IMR-90 (cell line): Measurements from ENCODE around the gene RSRC1. TPM values are rescaled to one million over a fixed set of nuclear protein-coding genes. Genes with fewer than 3 reads are reported as not detected.

Experiments used
- ATAC-seq: fragments of 200-7000 bp; cut with Tn5 transposase; 2 replicates; pipeline ENCODE4 v1.9.1; 2020; ENCODE audit warnings: low read depth, mild to moderate bottlenecking, moderate library complexity
- BruUV-seq: library from RNA; stranded (reverse); fragments of 400-500 nt; replicated peaks from 2 replicates; lab custom pipeline; 2021; lab: Mats Ljungman, UMichigan
- CTCF ChIA-PET: fragments of 300-600 bp; formaldehyde crosslinking; extraction: SDS; loops from one replicate; lab custom pipeline; 2021; ENCODE audit warnings: antibody characterized with exemption; lab: Yijun Ruan, JAX
- POLR2A ChIA-PET: fragments of 300-600 bp; sonication (Branson Sonifier 250); formaldehyde crosslinking; loops from one replicate; lab custom pipeline; 2022; ENCODE audit warnings: antibody characterized with exemption; ENCODE audit not compliant: unreplicated experiment; lab: Charles Lee
- DNase-seq: peaks from one replicate; pipeline ENCODE4 v3.0.0; 2013
- H2AFZ ChIP-seq: replicated peaks from 2 replicates; pipeline ENCODE3; 2013; ENCODE audit warnings: low read length, mild to moderate bottlenecking; ENCODE audit not compliant: poor library complexity
- H2AK5ac ChIP-seq: 2 replicates; pipeline ENCODE4 v1.6.1; 2013; ENCODE audit warnings: low read depth, low read length, inconsistent platforms
- H2AK9ac ChIP-seq: replicated peaks from 2 replicates; pipeline ENCODE3; 2013; ENCODE audit warnings: mild to moderate bottlenecking, low read depth, low read length, moderate library complexity; ENCODE audit not compliant: poor library complexity
- H2BK120ac ChIP-seq: 2 replicates; pipeline ENCODE4 v1.6.1; 2013; ENCODE audit warnings: low read depth, low read length, inconsistent platforms
- H2BK15ac ChIP-seq: 3 replicates; pipeline ENCODE4 v1.6.1; 2013; ENCODE audit warnings: low read depth, low read length, inconsistent platforms
- H2BK20ac ChIP-seq: 2 replicates; pipeline ENCODE4 v1.6.1; 2013; ENCODE audit warnings: low read depth, mild to moderate bottlenecking, inconsistent platforms, low read length, moderate library complexity
- H2BK5ac ChIP-seq: 2 replicates; pipeline ENCODE4 v1.6.1; 2013; ENCODE audit warnings: mild to moderate bottlenecking, low read depth, low read length, inconsistent platforms; ENCODE audit not compliant: poor library complexity, severe bottlenecking
- H3K14ac ChIP-seq: replicated peaks from 2 replicates; pipeline ENCODE4 v1.6.1; 2013; ENCODE audit warnings: low read depth, low read length, inconsistent platforms
- H3K18ac ChIP-seq: 2 replicates; pipeline ENCODE4 v1.6.1; 2013; ENCODE audit warnings: low read depth, low read length, control low read depth
- H3K23ac ChIP-seq: 2 replicates; pipeline ENCODE4 v1.6.1; 2013; ENCODE audit warnings: low read depth, low read length, inconsistent platforms
- H3K27ac ChIP-seq: 2 replicates; pipeline ENCODE4 v1.5.1; 2013; ENCODE audit warnings: mild to moderate bottlenecking, control low read depth, low read length; ENCODE audit not compliant: insufficient read depth
- H3K27me3 ChIP-seq: 2 replicates; pipeline ENCODE4 v1.6.1; 2013; ENCODE audit warnings: low read length; ENCODE audit not compliant: control insufficient read depth, insufficient read depth
- H3K36me3 ChIP-seq: 2 replicates; pipeline ENCODE4 v1.6.1; 2013; ENCODE audit warnings: low read length, mixed read lengths; ENCODE audit not compliant: control insufficient read depth, insufficient read depth
- H3K4ac ChIP-seq: 2 replicates; pipeline ENCODE4 v1.6.1; 2013; ENCODE audit warnings: low read depth, low read length, inconsistent platforms
- H3K4me1 ChIP-seq: 2 replicates; pipeline ENCODE4 v1.6.1; 2013; ENCODE audit warnings: low read length, mixed read lengths; ENCODE audit not compliant: control insufficient read depth, insufficient read depth
- H3K4me2 ChIP-seq: 2 replicates; pipeline ENCODE4 v1.6.1; 2013; ENCODE audit warnings: low read depth, mild to moderate bottlenecking, control low read depth, low read length, moderate library complexity
- H3K4me3 ChIP-seq: 2 replicates; pipeline ENCODE4 v1.5.1; 2013; ENCODE audit warnings: low read depth, mild to moderate bottlenecking, control low read depth, low read length, moderate library complexity; ENCODE audit not compliant: insufficient read depth
- H3K56ac ChIP-seq: 2 replicates; pipeline ENCODE4 v1.6.1; 2013; ENCODE audit warnings: low read length, inconsistent platforms; ENCODE audit not compliant: insufficient read depth; ENCODE audit errors: extremely low read depth
- H3K79me1 ChIP-seq, 2 experiments: 2 replicates each; pipeline ENCODE4 v1.6.1; 2013; ENCODE audit warnings: low read length in 2 of 2, inconsistent platforms in 1 of 2, low read depth in 1 of 2
- H3K9ac ChIP-seq: 2 replicates; pipeline ENCODE4 v1.6.1; 2013; ENCODE audit warnings: low read depth, low read length, control low read depth
- H3K9me1 ChIP-seq: 2 replicates; pipeline ENCODE4 v1.6.1; 2013; ENCODE audit warnings: low read length, inconsistent platforms; ENCODE audit not compliant: insufficient read depth
- H3K9me3 ChIP-seq: 2 replicates; pipeline ENCODE4 v1.6.1; 2013; ENCODE audit warnings: low read length; ENCODE audit not compliant: control insufficient read depth, insufficient read depth
- H4K20me1 ChIP-seq: 2 replicates; pipeline ENCODE4 v1.6.1; 2013; ENCODE audit warnings: low read length, inconsistent platforms; ENCODE audit not compliant: insufficient read depth
- H4K5ac ChIP-seq: 2 replicates; pipeline ENCODE4 v1.6.1; 2013; ENCODE audit warnings: mild to moderate bottlenecking, low read depth, low read length, control low read depth
- H4K8ac ChIP-seq, 2 experiments: 2 replicates each; pipeline ENCODE4 v1.6.1; 2013; ENCODE audit warnings: low read depth in 2 of 2, low read length in 2 of 2, control low read depth in 1 of 2, inconsistent platforms in 1 of 2
- H4K91ac ChIP-seq: 2 replicates; pipeline ENCODE4 v1.6.1; 2013; ENCODE audit warnings: low read depth, low read length, inconsistent platforms; ENCODE audit not compliant: insufficient read depth
- CEBPB ChIP-seq: IDR thresholded peaks from 2 replicates; pipeline ENCODE4 v1.6.1; 2012; ENCODE audit warnings: low read depth, low read length, improper control_type of control experiment
- CTCF ChIP-seq: conservative IDR thresholded peaks from 2 replicates; pipeline ENCODE4 v1.5.1; 2012; ENCODE audit warnings: mild to moderate bottlenecking, low read depth, low read length, improper control_type of control experiment
- ELK1 ChIP-seq: fragments of 150-350 bp; IDR thresholded peaks from 2 replicates; pipeline ENCODE4 v1.6.1; 2016; ENCODE audit warnings: low read depth, mild to moderate bottlenecking, low read length, moderate library complexity, borderline replicate concordance
- MAFK ChIP-seq: IDR thresholded peaks from 2 replicates; pipeline ENCODE4 v1.6.1; 2012; ENCODE audit warnings: low read depth, low read length, improper control_type of control experiment
- NFE2L2 ChIP-seq: fragments of 150-350 bp; IDR thresholded peaks from 2 replicates; pipeline ENCODE4 v1.6.1; 2016; ENCODE audit warnings: low read depth, mild to moderate bottlenecking, low read length
- POLR2A ChIP-seq: IDR thresholded peaks from 2 replicates; pipeline ENCODE4 v1.6.1; 2012; ENCODE audit warnings: mild to moderate bottlenecking, low read depth, low read length
- RFX5 ChIP-seq: IDR thresholded peaks from 2 replicates; pipeline ENCODE4 v1.8.0; 2012; ENCODE audit warnings: low read depth, mild to moderate bottlenecking, low read length, moderate library complexity
- USF2 ChIP-seq: fragments of 150-350 bp; IDR thresholded peaks from 2 replicates; pipeline ENCODE4 v1.6.1; 2017; ENCODE audit warnings: mild to moderate bottlenecking, antibody characterized with exemption, low read length, low read depth
- WGBS, 2 experiments: methylation state at CpG; one replicate each; pipeline versions ENCODE4 v1.1.5 to v1.1.7; 2013; ENCODE audit warnings: missing lambda C conversion rate in 2 of 2; ENCODE audit not compliant: insufficient read length in 1 of 2; ENCODE audit errors: extremely low coverage in 2 of 2; 5-methylcytosine and 5-hydroxymethylcytosine counted together
- dilution Hi-C: fragments of 300-500 bp; cut with HindIII; formaldehyde crosslinking; loops from one replicate; pipeline ENCODE4 v1.14.3; 2018; ENCODE audit warnings: low sequenced_read_pairs; ENCODE audit not compliant: unreplicated experiment
- in situ Hi-C: fragments of 300-500 bp; cut with MboI; formaldehyde crosslinking; loops from 3 replicates; pipeline ENCODE4 v1.14.3; 2019; ENCODE audit warnings: low sequenced_read_pairs, inconsistent platforms, mixed read lengths
- intact Hi-C: fragments of 100-400 bp; cut with micrococcal nuclease; formaldehyde crosslinking; loops from 2 replicates; pipeline ENCODE4 v1.10.0; 2022
- polyA plus RNA-seq, 3 experiments: library from polyadenylated mRNA; depleted of rRNA; stranded (reverse); fragments of >200 nt; gene quantifications; 2 replicates each; pipeline ENCODE4 v1.2.3, GENCODE V29; 2012; ENCODE audit warnings: low replicate concordance in 1 of 3
- total RNA-seq: library from RNA; depleted of rRNA; stranded (reverse); fragments of >200 nt; gene quantifications from 2 replicates; pipeline ENCODE4 v1.2.3, GENCODE V29; 2012

Gene RSRC1
- total and polyA plus RNA-seq, 2 of the 4 experiments (the other 2 are of a cell fraction) = 3.8 to 41.8 TPM

- ATAC-seq = no peak
Measured at GRCh38 chr3:158330870-158331269, 221.0 kb downstream of the RSRC1 start.

More at GRCh38 chr3:158330870-158331269, 221.0 kb downstream of the RSRC1 start:
- in situ Hi-C loops (no loop called here), dilution Hi-C loops (no loop called here), intact Hi-C loops (no loop called here)
- TF ChIP-seq USF2 (no peak), MAFK (no peak), CEBPB (no peak), RFX5 (no peak), CTCF (no peak), NFE2L2 (no peak), POLR2A (no peak), ELK1 (no peak)
- Histone ChIP-seq H2BK15ac (no peak overlapping the region), H2AK9ac (no peak overlapping the region), H3K56ac (no peak overlapping the region), H3K36me3 (no peaks in the 10 kb centered on the region), H4K5ac (no peak overlapping the region), H3K4me2 (no peak overlapping the region), H3K4me1 (no peaks in the 10 kb centered on the region), H4K91ac (no peak overlapping the region), H2BK20ac (no peak overlapping the region), H2AK5ac (no peak overlapping the region), H4K8ac (no peak overlapping the region), H3K4ac (no peak overlapping the region), H3K27me3 (no peaks in the 10 kb centered on the region), H3K9me3 (no peaks in the 10 kb centered on the region), H3K4me3 (no peak overlapping the region), H3K18ac (no peak overlapping the region), H2AFZ (no peak overlapping the region), H3K9ac (no peak overlapping the region), H3K23ac (no peak overlapping the region), H3K27ac (no peak overlapping the region), H4K20me1 (no peaks in the 10 kb centered on the region), H2BK120ac (no peak overlapping the region), H3K14ac (no peak overlapping the region), H3K79me1 (no peaks in the 10 kb centered on the region), H2BK5ac (no peak overlapping the region), H3K9me1 (no peaks in the 10 kb centered on the region)
- ChIA-PET POLR2A (no interaction called here), CTCF (no interaction called here)
- no TSS peak for BruUV-seq
- no CpG with 5 or more reads among the region's 1 CpG for WGBS, 2 experiments
- DNase-seq = peak; percentile 40
